Measurements from ENCODE around the gene VWA5B2.
"Not testable (repeated sequence)": the region's sequence is repeated elsewhere in the genome, so short reads cannot be mapped to it uniquely, and the experiment has no call there.

The VWA5B2 gene

DNA sequence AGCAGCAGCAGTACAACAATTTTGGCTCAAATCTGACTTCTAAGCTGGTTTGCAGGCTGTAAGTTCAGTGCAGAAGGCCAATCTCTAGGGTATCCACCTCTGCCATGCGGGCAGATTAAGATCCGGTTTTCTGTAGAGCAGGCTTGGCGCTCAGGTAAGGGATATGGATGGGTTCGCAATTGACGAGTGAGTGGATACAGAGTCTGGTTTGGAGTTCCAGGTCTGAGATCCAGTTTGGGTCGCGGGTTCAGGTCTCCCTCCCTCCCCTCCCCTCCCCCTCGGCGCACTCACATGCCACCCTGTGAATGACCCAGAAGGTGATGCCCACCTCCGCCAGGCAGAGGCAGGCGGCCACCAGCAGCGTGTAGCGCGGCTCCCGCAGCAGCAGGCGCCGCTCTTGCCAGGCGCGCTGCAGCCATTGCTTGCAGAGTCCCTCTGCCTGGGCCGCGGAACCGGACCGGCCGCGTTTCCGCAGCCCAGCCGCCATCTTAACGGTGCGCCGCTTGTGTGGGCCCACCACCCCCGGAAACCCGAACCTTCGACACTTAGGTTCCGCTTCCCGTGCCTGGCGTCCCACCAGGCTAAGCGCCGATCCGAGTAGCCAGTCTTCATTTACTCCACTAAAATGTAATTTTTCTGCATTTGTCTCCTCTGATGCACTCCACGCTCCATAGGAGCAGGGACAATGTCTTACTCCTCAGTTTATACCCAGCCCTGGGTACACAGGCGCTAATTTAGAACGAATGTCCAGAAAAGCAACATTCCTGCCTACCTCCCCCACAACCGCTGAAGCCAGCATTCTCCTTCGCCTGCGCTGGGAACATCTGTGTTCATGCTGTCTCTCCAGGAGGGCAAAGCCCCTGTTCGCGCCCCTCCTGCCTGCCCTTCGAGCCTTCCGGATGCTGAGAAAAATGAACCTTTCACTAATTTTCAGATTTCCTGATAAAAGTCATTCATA, 19.3 kb downstream of the VWA5B2 start, which contains the start of gene ALG3:
Gene ALG3 (minus strand): TSS at position 509 of the 958 bp plus-strand sequence. CDS start 22 bp downstream, at position 487.
- peak; percentile 68 to 91 (median 81) for DNase-seq

DNA sequence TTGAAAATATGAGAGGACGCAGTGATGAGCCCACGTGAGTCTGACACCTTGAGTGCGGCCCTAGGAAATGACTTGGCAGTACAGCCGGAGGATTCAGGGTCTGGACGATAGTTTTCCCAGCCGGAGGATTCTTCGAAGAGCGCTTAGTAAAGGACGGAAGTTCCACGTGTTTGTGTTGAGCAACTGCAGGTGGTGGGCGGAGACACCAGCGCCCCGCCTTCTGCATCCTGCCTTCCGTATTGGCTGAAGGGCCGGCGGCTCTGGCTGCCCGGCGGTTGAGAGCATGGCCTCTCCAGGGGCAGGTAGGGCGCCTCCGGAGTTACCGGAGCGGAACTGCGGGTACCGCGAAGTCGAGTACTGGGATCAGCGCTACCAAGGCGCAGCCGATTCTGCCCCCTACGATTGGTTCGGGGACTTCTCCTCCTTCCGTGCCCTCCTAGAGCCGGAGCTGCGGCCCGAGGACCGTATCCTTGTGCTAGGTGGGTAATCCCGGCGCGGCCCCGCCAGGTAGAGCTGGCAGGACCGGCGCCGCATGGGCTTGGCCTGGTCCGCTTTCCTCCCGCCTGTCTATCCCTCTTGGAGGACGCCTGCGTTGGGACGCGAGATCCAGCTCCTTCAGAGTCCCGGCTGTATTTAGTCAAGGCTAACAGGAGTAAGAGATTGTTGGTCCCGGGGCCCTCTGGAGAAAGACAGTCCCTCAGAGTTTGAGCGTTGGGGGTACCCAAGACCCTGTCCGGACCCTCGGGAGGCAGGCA, 20.2 kb downstream of the VWA5B2 start, which contains the start of gene EEF1AKMT4:
Gene EEF1AKMT4 (plus strand): TSS at position 261 of the 755 bp plus-strand sequence. CDS start 23 bp downstream, at position 284.
- DNase-seq, result peak; percentile 91 to 98 (median 95)

DNA sequence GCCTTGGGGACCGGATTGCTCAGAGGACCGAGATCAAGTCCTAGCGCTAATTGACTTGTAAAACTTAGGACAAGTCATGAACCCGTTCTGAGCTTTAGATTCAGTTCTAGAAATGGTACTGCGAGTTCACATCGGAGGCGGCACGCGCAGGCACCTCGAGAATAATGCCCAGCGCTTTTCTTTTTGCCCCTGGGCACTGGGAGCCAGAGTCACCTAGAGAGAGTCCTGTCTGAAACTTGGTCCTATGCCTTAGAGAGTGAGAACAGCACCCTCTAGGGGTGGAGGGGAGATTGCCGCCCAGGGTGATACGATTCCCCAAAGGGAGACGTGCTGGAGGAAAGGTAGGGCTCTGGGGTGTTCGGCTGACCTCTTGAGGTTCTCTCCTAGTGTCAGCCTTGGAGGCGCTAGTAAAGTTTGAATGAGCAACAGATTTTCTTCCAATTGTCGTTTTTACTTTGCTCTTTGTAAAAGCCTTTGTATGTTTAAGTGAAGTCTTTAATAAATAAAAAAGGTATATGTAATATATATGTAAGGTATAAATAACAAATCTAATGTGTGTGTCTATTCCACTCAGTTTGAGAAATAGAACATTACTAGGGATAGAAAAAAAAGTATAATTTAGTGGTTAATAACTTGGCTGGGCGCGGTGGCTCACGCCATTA, 20.9 kb downstream of the VWA5B2 start:
- DNase-seq, result peak; percentile 62 to 88 (median 79)

DNA sequence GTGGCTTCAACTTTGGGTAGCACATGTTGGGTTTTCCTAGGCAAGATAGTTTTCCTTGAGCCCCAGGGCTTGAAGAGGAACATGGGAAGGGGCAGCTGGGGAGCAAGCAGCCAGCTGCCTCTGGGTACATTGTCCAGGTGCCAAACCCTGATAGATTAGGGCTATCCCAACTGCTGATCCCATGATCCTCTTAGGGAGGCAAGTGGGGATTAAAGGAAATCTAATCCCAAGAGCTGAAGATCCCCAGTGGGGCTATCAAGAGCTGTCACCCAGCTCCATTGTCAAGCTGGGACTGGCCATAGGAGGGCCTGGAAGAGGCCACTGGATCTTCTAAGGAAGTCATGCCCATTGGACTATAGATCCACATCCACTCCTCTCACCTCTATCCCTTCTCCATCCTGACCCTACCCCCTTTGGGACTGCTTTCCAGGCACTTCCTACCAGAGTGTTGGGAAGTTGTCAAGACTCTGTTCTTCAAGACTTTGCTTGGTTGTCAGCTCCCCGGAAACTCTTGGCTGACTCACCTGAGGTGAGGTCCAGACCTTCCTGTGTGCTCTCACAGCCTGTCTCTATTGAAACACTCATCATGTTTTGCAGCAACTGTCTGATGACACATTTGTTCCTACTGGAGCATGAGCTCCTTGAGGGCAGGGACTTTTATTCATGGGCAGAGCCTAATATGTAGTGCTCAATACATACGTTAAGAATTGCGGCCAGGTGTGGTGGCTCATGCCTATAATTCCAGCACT, 26.1 kb downstream of the VWA5B2 start:
- DNase-seq, result no peak

DNA sequence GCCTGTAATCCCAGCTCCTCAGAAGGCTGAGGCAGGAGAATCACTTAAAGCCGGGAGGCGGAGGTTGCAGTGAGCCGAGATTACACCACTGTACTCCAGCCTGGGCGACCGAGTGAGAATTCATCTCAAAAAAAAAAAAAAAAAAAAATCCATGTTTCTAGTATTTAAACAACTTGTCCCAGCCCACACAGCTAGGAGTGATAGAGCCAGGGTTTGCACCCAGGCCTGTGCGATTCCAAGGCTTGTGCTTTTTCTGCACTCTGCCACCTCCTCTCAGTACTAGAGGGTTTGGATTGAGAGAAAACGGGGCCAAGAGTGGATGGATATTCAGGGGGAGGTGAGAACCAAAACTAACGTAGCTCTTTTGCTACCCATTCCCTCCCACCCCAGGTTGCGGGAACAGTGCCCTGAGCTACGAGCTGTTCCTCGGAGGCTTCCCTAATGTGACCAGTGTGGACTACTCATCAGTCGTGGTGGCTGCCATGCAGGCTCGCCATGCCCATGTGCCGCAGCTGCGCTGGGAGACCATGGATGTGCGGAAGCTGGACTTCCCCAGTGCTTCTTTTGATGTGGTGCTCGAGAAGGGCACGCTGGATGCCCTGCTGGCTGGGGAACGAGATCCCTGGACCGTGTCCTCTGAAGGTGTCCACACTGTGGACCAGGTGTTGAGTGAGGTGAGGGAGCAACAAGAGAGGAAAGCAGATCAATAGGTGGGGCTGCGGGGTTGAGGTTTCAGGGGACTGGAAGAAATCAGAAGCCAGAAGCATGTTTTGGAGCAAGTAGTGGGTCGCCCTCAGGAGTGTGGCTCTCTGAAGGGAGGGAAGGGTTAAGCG, 27.9 kb downstream of the VWA5B2 start:
- no peak for DNase-seq

DNA sequence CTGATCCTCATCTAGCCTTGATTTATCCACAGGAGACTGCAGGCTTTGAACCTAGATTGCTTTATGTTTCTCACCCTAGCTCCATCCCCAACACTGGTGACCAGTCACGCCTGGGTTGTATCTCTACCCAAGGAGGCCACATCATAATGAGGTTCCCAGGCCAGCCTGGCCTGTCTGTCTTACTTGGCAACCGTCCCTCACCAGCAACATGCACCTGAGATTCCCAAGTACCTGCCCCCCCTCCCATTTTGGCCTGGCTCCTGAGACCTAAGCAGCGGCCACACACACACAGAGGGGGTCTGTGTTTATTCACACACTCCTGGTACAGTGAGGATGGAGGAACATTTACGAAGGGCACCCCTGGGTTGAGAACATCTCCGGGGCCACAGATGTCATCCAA, 29.5 kb downstream of the VWA5B2 start:
- no peak for DNase-seq

DNA sequence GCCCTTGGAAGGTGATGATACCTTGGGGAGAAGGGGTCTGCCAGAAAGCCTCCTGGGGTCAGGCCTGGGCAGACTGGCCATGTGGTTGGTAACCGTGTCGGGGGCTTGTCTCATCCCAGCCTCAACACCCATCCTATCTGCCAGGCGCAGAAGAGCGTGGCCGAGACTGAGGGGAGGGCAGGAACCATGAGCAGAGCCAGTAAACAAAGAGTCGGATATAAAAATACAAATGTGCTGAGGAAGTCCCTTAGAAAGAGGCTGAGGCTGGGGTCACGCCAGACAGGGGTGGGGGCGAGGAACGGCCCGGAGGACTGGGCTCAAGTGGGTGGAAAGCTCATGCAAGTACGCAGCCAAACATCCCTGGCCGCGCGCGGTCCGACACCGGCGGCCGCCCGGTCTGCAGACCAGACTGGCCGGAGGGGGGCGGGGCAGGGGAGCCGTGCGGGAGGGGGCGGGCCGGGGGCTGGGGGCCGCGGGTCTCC, 30.1 kb downstream of the VWA5B2 start:
- no peak for DNase-seq

DNA sequence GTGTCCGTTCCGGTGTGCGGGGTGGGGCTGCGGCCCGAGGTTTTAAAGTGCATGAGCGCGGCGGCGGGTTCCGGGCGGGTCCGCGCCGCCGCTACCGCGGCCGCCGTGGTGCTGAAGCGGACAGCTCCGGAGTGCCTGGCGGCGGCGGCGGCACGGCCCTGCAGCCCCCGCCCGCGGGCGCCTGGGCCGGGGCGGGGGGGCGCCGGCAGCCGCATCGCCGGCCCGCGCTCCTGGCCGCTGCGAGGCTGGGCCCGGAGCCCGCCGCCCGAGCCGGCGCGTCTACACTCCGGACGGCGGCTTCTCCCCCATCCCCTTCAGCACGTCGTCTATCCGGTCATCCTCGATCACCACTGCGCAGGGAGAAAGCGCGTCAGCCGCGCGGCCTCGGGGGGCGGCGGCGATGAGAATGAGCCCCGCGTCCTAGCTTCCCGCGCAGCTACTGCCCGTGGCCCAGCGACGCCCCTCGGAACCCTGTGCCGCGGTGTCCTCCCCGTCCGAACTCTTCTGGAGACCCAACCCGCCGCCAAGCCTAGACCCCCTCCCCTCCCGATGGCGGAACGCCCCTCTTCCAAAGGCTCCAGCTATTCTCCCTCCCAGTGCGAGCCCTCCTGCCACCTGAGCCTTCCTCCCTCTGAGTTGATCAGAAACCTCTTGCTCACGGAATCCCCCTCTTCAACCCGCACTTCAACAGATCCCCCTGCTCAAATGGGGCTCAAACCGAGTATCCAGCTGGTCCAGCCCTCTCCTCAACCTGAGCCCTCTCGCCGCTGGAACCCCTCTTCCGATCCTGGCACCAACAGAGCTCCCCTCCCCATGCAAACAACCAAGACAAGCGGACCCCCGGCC, 30.7 kb downstream of the VWA5B2 start:
- peak in 3 of 5 experiments; percentile 17 to 50 (median 27) for DNase-seq

DNA sequence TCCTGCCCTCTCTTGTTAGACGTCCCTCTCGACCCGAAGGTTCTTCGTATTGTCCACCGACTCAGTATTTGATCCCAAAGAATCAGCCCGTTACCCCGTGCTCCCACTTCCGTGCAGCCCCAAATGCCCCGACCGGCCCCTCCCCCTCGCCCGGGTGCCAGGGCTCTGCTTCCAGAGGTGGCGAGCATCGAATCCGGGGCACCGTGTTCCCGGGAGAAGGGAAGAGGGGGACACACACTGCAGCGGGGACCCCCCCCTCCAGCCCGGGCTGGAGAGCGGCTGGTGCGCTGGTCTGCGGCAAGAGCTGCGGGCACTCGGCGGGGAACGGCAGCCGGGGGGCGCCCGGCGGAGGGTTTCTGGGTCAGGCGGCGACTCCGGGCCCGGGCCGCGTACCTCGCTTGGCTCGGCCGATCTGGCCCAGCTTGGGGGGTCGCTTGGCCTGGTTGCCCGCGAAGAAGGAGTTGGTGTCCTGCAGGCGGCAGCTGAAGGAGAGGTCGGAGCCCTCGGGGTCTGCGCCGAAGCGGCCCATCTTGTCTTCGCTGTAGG, 31.4 kb downstream of the VWA5B2 start:
- no peak for DNase-seq

DNA sequence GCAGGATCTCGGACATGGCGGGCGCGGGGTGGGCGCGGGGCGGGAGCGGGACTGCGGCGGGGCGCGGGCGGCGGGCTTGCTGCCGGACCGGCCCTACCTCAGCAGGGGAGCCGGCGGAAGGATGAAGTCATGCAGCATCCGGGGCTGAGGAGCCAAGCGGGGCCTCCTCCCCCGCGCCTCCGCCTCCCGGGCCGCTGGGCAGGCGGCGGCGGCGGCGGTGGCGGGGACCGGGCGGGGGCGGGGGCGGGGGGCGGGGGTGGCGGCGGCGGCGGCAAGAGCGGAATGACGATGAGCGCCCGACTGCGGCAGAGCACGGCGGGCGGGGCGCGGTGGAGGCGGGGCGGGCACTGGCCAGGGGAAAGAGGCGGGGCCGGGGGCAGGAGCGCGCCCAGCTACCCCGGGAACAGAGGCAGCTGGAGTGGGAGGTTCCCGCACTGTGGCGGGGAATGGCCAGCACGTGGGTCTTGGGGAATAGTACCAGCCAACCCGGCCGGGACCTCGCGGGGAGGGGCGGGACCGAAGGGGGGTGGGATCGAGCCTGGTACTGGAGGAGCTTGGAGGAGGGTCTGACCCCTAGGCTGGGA, 32.0 kb downstream of the VWA5B2 start, which contains the start of gene CAMK2N2:
Gene CAMK2N2 (minus strand): TSS at position 284 of the 584 bp plus-strand sequence. CDS start 268 bp downstream, at position 16.
- DNase-seq, result peak in 3 of 5 experiments; percentile 46 to 55 (median 51)

DNA sequence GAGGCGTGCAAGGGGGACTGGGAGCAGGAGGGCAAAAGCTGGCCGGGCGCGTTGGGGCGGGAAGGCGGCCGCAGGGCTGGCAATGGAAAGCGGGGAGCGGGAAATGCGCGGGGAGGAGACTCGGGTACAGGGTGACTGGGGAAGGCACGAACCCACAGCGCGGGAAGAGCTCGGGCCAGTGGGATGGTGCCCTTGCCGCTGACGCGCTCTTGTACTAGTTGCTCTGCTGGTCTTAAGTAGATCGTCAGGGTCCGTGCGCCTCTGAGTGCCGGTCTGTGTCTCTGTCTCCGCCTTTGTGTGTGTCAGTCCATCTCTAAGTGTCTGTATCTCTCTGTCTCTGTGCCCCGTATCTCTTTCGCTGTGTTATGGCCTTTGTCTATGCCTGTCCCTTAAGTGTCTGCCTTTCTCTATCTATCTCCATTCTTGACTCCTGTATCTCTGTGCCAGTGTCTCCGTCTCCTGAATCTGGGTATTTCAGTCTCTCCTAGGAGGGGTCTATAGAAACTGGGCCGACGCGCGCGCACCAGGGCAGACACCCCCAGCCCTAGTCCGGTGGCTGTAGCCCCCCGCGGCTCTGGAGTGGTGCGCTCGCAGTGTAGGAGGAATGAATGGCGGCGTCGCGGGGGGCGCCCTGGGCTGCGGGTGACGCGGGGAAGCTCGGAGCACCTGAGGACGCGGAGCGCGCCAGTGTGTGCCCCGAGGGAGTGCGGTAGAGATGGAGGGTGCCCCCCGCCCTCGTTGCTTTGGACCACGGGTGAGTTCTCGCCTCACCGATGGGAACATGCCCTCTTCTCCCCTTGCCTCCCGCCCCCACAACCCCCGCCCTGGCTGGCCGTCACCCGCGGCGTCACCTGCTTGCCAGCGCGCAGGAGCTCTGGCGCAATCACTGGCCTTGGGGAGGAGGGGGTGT, 32.7 kb downstream of the VWA5B2 start:
- DNase-seq, result peak in 2 of 5 experiments; percentile 29 to 52

DNA sequence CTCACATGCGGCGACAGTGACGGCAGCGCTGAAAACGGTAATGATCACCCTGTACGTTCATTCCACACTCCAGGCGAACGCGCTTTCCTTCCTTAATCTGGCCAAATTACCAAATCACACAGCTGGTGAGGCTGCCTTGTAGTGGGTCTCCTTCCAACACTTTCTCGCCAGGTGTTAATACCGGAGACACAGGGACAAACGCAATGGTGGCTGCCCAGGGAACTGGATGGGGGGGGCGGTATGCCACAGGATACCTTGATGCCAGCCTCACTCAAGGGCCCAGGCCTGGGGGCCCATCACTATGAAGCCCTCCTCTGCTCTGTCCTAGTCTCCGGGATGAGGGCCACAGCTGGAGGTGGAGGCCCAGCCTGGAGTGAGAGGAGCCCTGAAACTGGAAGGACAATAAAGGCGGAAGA, 33.4 kb downstream of the VWA5B2 start:
- DNase-seq, result no peak

DNA sequence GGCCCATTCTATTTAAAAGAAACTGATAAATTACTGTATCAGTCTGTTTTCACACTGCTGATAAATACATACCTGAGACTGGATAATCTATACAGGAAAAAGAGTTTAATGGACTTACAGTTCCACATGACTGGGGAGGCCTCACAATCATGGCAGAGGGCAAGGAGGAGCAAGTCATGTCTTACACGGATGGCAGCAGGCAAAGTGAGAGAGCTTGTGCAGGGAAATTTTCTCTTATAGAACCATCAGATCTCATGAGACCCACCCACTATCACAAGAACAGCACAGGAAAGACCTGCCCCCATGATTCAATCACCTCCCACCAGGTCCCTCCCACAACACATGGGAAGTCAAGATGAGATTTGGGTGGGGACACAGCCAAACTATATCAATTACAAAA, 37.9 kb downstream of the VWA5B2 start:
- DNase-seq, result not testable (repeated sequence)

DNA sequence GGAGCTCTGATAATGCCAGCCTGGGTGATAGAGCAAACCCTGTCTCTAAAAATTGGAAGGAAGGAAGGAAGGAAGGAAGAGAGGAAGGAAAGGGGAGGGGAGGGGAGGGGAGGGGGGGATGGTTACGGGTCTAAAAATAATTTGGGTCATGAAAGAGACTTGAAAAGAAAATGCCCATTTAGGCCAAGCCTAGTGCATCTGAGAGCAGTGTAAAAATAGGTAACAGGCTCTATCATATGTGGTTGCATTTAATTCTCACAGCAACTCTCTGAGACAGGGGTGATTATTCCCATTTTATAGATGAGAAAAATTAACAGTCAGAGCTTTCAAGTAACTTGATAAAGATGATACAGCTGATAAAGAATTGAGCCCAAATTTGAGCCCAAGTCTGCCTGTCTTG, 42.9 kb downstream of the VWA5B2 start:
- no peak for DNase-seq

DNA sequence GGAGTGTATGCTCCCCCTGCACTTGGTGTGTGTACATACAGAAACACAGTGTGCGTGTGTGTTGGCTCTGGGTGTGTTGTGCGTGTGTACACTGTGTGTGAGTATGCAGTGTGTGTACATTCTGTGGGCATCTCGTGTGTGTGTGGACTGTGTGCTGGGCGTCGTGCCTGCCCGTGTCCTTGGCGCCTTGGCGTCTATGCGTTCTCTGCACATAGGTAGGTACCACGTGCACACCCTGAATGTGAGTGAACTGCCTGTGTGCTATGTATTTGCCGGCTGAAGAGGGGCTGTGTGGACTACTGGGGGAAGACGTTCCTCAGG, 46.0 kb downstream of the VWA5B2 start:
- no peak for DNase-seq

DNA sequence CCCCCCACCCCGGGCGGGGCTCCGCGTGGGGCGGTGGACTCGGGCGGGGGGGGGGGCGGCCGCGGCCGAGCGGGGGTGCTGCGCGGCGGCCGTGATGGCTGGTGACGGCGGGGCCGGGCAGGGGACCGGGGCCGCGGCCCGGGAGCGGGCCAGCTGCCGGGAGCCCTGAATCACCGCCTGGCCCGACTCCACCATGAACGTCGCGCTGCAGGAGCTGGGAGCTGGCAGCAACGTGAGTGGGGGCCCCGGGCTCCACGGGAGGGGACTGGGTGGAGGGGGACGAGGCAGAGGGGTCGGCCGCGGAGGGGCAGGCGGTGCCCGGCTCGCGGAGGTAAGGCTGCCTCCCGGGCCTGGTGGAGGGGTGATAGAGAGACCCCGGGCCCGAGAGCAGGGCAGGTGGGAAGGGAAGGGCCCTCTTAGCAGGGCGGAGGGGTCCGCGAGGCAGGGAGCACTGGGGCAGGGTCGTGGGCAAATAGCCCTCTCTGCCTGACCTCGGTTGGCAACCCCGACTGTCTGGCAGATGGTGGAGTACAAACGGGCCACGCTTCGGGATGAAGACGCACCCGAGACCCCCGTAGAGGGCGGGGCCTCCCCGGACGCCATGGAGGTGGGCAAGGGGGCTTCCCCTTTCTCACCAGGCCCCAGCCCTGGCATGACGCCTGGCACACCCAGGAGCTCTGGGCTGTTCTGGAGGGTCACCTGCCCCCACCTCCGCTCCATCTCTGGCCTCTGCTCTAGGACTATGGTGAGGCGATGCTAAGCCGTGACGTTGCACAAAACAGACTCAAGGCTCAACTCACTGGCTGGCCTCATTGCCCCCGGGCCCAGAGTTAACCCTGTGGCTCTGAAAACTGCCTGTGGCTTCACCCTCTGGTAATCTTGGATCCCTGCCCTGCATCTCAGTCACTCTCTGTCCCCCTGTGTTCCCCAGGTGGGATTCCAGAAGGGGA, 46.9 kb downstream of the VWA5B2 start, which contains the start of gene ECE2:
Gene ECE2 (plus strand): TSS at position 62 of the 950 bp plus-strand sequence. CDS start 132 bp downstream, at position 194.
- DNase-seq, result no peak

DNA sequence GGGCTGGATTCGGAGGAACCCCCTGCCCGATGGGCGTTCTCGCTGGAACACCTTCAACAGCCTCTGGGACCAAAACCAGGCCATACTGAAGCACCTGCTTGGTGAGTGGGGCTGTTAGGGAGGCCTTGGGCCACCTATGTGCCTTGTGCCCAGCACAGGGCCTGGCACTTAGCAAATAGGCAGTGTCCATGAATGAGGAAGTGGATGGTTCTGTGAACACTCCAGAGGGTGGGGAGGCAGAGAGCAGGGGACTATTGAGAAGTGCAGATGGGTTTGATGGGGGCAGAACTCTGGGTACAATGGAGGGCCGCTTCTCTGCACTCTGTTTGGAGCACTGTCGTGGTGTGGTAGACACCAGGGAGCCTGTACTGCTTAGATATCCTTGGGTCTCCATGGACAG, 48.0 kb downstream of the VWA5B2 start:
- DNase-seq, result no peak
